Renal pelvis (tissue), 12 donors: ENCODE measurements around the gene SERPINA1. TPM values are rescaled to one million over a fixed set of nuclear protein-coding genes. Genes with fewer than 3 reads are reported as not detected.
"Not testable (repeated sequence)": the region's sequence is repeated elsewhere in the genome, so short reads cannot be mapped to it uniquely, and the experiment has no call there.

Experiments used
- DNase-seq: peaks from one replicate; pipeline ENCODE4 v3.0.0-alpha.2; 2013
- long read RNA-seq, 16 experiments: transcript quantifications; one replicate each; lab custom pipeline, GENCODE V29; 2026
- polyA plus RNA-seq, 3 donors: library from polyadenylated mRNA; unstranded; fragments of 120-200 nt; gene quantifications; one replicate each; pipeline ENCODE4 v1.2.1, GENCODE V29; 2013; ENCODE audit not compliant: insufficient read length in 3 of 3

The SERPINA1 gene
- polyA plus RNA-seq = 100 to 1,000 TPM in 1 of 3 donors, 10 to 100 TPM in 2; 72.2 to 105 (median 81.3) TPM
- long read RNA-seq, donor 1, transcript SERPINA1-202 (5 exons, 1,622 nt) = major isoform, 40 of 130 reads
- long read RNA-seq, donor 1, partial matches to known transcripts = 89 of 130 reads
- long read RNA-seq, donor 1, other reads (novel, unspliced or antisense) = 0 of 130 reads
- long read RNA-seq, donor 2, transcript SERPINA1-202 (5 exons, 1,622 nt) = major isoform, 47 of 83 reads
- long read RNA-seq, donor 2, partial matches to known transcripts = 34 of 83 reads
- long read RNA-seq, donor 2, other reads (novel, unspliced or antisense) = 0 of 83 reads
- long read RNA-seq, donor 3, transcript SERPINA1-202 (5 exons, 1,622 nt) = major isoform, 20 of 60 reads
- long read RNA-seq, donor 3, partial matches to known transcripts = 37 of 60 reads
- long read RNA-seq, donor 3, other reads (novel, unspliced or antisense) = 0 of 60 reads
- long read RNA-seq, donor 4, transcript SERPINA1-202 (5 exons, 1,622 nt) = major isoform, 33 of 155 reads
- long read RNA-seq, donor 4, partial matches to known transcripts = 120 of 155 reads
- long read RNA-seq, donor 4, other reads (novel, unspliced or antisense) = 0 of 155 reads
- long read RNA-seq, donor 5, transcript SERPINA1-202 (5 exons, 1,622 nt) = major isoform, 18 of 29 reads
- long read RNA-seq, donor 5, partial matches to known transcripts = 11 of 29 reads
- long read RNA-seq, donor 5, other reads (novel, unspliced or antisense) = 0 of 29 reads
- long read RNA-seq, donor 6, transcript SERPINA1-202 (5 exons, 1,622 nt) = major isoform, 22 of 90 reads
- long read RNA-seq, donor 6, partial matches to known transcripts = 67 of 90 reads
- long read RNA-seq, donor 6, other reads (novel, unspliced or antisense) = 0 of 90 reads
- long read RNA-seq, donor 7, transcript SERPINA1-202 (5 exons, 1,622 nt) = major isoform, 31 of 56 reads
- long read RNA-seq, donor 7, partial matches to known transcripts = 21 of 56 reads
- long read RNA-seq, donor 7, other reads (novel, unspliced or antisense) = 0 of 56 reads
- long read RNA-seq, donor 8, transcript SERPINA1-202 (5 exons, 1,622 nt) = major isoform, 30 of 63 reads
- long read RNA-seq, donor 8, partial matches to known transcripts = 32 of 63 reads
- long read RNA-seq, donor 8, other reads (novel, unspliced or antisense) = 0 of 63 reads
- long read RNA-seq, donor 9, transcript SERPINA1-202 (5 exons, 1,622 nt) = major isoform, 46 of 139 reads
- long read RNA-seq, donor 9, partial matches to known transcripts = 90 of 139 reads
- long read RNA-seq, donor 9, other reads (novel, unspliced or antisense) = 0 of 139 reads
- long read RNA-seq, donor 10, transcript SERPINA1-202 (5 exons, 1,622 nt) = major isoform, 28 of 120 reads
- long read RNA-seq, donor 10, partial matches to known transcripts = 90 of 120 reads
- long read RNA-seq, donor 10, other reads (novel, unspliced or antisense) = 0 of 120 reads
- long read RNA-seq, donor 11, transcript SERPINA1-202 (5 exons, 1,622 nt) = major isoform, 17 of 46 reads
- long read RNA-seq, donor 11, partial matches to known transcripts = 26 of 46 reads
- long read RNA-seq, donor 11, other reads (novel, unspliced or antisense) = 0 of 46 reads
- long read RNA-seq, donor 12, transcript SERPINA1-202 (5 exons, 1,622 nt) = major isoform, 42 of 153 reads
- long read RNA-seq, donor 12, partial matches to known transcripts = 108 of 153 reads
- long read RNA-seq, donor 12, other reads (novel, unspliced or antisense) = 0 of 153 reads
- long read RNA-seq, donor 13, transcript SERPINA1-202 (5 exons, 1,622 nt) = major isoform, 13 of 26 reads
- long read RNA-seq, donor 13, partial matches to known transcripts = 13 of 26 reads
- long read RNA-seq, donor 13, other reads (novel, unspliced or antisense) = 0 of 26 reads
- long read RNA-seq, donor 14 = 0 reads
- long read RNA-seq, donor 15 = 0 reads
- long read RNA-seq, donor 16, transcript SERPINA1-202 (5 exons, 1,622 nt) = major isoform, 27 of 88 reads
- long read RNA-seq, donor 16, partial matches to known transcripts = 59 of 88 reads
- long read RNA-seq, donor 16, other reads (novel, unspliced or antisense) = 0 of 88 reads

GRCh38 chr14:94388384-94389103 is at the start of gene SERPINA1:
TSS of gene SERPINA1 (minus strand) at chr14:94388602. CDS start at chr14:94383237, 5,365 bp downstream.
- no peak for DNase-seq

DNA sequence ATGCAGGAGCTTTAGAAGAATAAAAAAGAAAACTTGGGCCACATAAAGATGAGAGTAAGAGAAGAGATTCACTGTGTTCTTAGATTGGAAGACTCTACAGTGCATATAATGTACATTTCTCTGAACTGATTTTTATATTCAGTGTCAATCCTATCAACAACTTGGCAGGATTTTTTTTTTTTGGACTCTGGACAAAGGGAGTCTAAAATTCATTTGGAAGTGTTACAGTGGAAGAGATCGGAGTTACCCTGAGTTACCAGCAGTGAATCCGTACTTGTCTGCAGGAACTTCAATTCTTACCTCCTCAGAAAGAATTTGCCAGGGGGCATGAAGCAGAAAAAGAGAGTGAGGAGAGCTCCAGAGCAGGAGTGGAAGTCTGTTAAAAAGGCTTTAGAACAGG is 40.2 kb upstream of the SERPINA1 start:
- no peak for DNase-seq

DNA sequence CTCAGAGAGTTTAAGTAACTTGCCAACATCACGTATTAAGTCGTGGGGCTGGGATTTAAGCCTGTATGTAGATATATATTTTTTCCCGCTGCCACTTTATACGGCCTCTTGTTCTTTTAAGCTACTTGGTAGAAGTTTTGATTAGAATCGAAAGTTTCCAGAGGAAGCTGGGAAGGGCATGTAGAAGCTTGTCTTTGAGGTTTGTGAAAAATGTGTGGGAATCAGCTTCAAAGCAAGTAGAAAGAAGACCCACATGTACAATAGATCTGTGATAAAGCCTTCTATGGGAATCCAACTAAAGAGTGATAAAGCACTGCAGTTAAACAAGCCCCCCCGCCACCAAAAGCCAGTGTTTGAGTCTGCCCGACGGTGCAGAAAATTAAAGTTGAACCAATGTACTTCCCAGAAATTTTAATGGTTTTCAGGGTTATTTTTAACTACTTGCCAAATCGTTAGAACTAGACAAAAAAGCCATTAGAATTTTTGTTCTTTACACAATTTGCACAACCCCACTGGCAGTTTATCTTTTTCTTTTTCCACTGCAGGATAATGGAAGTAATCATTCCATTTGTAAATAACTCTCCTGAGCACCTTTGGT is 38.7 kb upstream of the SERPINA1 start:
- peak; percentile 5 for DNase-seq

DNA sequence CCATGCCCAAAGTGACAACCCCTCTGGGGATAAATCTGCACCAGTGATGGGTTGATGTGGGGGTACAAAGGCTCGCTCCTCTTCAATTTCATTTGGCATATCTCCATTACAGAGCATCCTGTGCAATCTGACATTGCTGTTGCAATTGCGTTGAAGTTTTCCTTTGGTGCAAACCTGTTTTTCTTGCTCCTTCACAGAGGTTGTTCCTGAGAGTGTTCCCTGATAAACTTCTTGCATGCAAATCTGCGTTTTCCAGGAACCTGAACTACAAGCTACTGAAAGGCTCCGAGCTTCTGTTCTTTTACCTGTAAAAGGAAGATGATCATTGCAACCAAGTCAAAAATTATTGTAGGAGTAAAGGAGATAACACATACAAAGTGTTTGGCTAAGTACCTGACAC is 38.1 kb upstream of the SERPINA1 start:
- DNase-seq = peak; percentile 7

GRCh38 chr14:94424371-94424770 is 36.0 kb upstream of the SERPINA1 start:
- DNase-seq = no peak

DNA sequence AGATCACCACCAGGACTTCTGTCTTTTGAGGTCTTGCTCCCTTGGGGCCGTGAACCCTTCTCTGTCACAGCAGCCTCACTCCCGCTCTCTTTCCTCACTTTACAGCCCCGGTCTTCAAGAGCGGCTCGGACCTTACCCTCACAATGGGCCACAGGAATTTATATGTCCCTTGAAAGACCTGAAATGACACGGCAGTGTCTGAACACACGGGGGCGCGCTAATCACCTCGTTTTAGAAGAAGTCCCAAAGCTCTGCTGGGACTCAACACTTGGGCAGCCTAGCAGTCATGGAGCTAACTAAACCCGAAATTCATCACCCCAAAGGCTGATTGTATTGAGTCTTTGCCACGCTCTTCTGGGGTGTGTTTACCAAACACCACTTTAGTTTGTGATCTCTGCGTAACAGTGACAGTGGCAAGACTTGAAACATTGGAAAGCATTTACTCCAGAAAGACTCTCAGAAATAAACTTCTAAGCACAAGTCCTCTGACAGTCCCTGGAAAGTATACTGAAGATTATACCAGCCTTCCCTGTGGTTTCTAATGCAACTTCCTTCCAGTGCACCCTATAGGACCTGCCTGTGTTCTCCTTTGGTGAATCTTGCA is 35.2 kb upstream of the SERPINA1 start:
- DNase-seq = peak; percentile 73

DNA sequence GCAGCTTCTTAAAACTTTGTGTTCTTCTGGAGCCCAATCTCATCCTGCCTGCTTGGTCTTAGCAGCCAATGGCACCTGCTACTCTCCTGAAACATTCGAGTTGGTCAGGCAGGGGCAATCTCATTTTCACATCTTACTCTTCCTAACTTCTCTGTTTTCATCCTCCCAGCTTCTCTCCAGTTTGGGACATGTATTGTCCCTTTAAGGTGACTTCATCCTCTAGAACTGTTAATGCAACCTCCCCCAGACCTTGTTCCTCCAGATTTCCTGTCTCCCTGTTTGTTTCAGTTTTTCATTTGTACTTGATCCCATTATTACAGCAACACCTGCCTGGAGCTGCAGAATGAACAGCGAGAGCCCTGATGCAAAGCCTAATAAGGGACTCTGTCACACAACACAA is 32.9 kb upstream of the SERPINA1 start:
- DNase-seq = no peak

DNA sequence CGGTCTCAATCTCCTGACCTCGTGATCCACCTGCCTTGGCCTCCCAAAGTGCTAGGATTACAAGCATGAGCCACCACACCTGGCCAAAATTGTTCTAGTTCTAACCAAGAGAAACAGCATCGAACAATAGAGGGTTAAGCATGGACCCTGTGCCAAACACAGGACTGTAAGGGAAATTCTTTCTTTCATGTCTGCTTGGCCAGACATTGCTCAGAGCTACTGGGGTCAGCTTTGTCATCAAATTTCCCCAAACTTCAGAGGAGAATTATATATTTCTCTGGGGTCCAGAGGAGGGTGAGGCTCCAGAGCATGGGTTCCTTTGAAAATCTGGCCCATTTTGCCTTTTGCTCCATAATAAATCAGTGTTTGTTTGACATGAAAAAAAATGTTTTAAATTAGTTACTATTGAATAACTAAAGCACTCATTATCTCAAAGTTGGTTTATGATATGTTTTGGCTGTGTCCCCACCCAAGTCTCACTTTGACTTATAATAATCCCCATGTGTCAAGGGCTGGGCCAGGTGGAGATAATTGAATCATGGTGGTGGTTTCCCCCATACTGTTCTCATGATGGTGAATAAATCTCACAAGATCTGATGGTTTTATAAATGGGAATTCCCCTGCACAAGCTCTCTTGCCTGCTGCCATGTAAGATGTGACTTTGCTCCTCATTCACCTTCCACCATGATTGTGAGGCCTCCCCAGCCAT is 29.2 kb upstream of the SERPINA1 start:
- not testable (repeated sequence) for DNase-seq

DNA sequence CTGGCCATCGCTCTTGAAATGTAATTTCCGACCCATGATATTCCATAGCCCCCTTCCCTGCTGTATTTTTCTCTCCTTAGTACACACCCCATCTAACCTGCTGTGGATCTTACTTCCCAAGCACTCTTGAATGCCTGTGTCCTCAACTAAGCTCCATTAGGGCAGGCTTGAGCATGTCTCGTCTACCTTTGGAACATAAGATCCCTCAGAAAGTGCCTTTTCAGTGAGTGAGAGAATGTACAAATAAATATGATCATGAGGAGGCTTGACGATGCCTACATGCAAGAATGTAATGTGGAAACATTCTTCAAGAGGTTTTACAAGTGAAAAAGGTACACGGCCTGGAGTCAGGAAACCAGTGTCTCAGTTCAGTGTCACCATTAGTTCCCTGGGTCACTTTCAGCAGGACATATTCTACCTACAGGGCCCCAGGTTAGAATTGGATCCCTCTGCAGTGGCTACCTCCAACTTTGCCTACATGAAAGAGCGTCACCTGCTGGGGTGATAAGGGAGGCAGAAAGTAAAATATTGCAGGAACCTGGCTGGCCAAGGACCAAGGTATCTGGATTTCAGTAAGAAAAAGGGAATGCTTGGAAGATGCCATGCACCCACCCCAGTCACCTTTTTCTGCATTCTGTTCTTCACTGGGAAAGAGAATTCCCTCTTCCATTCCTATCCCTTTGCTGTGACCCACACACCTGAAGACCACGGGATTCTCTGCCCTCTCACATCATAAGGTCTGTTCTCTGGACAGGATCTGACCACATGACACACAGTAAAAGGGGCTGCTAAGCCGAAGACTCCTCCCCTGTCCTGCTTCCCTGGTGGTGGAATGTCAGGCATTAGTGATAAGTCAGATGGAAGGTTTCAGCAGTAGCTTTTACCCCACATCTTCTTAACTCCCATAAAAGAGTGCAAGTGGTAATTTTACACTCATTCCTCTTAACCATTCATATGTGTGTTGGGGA is 24.6 kb upstream of the SERPINA1 start:
- no peak for DNase-seq

DNA sequence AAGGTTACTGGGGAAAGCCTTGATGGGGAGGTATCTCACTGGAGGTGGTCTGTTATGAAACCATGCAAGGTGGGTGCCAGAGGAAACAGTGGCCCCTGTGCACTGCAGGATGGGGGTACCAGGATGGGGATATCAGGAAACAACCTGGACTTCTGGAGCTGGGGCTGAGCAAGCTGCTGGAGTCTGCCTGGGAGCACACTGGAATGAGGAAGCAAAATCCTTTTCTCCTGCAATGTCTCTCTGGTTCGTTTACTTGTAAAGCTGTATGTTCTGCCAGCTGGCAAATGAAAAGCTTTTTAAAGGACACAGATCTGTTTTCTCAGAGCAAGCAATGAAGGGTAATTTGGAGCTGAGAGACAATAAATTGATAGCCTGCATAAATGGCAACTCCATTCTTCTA is 23.2 kb upstream of the SERPINA1 start:
- DNase-seq = no peak

GRCh38 chr14:94409430-94409829 is 21.0 kb upstream of the SERPINA1 start:
- DNase-seq = not testable (repeated sequence)

- DNase-seq = no peak
Observed at GRCh38 chr14:94408546-94409095, 20.2 kb upstream of the SERPINA1 start.

- no peak for DNase-seq
Observed at GRCh38 chr14:94407906-94408305, 19.5 kb upstream of the SERPINA1 start.

DNA sequence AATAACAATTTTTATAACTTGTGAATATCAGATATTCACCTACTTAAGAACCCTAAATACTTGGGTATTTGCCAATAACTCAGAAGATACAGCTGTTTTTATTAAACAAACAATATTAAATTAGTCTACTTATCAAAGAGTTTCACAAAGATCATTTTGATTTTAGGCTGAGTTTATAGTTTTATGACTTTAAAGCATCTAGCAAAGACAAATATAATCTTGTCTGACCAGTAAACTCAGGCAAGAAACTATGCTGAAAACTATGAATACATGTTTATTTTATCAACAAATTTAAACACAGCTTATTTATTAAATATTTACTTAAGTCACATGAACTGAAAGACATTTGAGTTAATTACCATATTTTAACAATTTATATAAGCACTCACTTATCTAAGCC is 18.5 kb upstream of the SERPINA1 start:
- no peak for DNase-seq

GRCh38 chr14:94405486-94405885 is 17.1 kb upstream of the SERPINA1 start:
- DNase-seq = no peak

DNA sequence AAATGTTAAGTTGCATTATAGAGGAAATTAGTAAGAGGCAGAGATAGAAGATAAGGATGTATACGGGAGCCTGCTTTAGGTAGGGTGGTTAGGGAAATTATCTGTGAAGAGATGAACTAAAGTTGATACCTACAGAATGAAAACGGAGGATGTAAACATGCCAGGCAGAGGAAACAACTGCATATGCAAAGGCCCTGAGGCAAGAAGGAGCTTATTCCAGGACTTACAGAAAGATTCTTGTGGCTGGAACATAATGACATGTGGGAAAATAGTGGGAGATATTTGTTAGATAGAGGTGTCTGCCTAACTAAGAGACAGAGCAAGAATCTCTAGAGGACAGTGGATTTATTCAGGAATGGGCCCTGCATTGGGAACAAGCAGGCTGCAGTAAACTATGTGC is 16.2 kb upstream of the SERPINA1 start:
- DNase-seq = no peak
